Stimulated activated CD4-positive, alpha-beta T cell treated with anti-CD3 and anti-CD28 coated beads, Interleukin-12 subunit alpha, Interleukin-12 subunit beta, amount 100 ng/mL, for 48 hours (primary cell): ENCODE results near the gene BCL11A.

Experiments
- DNase-seq, 3 donors: peaks; one replicate each; pipeline ENCODE4 v3.0.0-alpha.2; 2020; ENCODE audit warnings: low read depth in 2 of 3, low spot score in 1 of 3

The BCL11A gene

DNA sequence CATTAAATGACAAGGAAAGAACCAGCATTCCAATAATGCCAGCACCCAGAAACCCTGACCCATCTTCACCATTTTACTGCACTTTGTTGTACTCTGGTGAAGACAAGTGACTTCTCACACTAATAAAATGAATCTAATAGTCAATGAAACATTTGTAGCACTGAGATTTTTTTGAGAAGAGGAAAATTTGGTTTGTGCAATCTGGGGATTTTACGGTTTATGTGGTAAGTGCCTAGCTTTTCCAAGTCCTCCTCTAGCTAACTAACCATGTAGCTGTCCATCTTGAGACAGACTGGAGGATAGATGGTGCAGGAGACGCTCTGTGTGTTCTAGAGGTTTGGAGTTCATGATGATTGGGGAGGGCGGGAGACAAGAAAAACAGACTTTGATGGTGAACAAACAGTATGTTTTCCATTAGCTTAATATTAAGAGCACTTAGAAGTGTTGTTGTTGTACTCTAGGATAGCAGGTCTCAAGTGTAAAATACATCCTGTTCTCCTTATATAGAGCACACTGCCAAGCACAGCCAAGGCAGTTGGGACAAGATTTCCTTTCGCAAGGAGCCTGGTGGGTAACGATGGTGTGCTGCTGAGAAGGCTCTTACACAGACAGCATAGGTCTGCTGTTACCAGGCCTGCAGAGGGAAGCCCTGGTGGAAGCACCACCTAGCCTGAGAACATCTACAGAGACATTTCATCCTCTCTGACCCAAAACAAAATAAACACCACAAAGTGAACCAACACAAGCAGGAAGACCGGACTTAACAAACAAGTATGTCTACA lies 83.7 kb downstream of the BCL11A start:
- DNase-seq = no peak

DNA sequence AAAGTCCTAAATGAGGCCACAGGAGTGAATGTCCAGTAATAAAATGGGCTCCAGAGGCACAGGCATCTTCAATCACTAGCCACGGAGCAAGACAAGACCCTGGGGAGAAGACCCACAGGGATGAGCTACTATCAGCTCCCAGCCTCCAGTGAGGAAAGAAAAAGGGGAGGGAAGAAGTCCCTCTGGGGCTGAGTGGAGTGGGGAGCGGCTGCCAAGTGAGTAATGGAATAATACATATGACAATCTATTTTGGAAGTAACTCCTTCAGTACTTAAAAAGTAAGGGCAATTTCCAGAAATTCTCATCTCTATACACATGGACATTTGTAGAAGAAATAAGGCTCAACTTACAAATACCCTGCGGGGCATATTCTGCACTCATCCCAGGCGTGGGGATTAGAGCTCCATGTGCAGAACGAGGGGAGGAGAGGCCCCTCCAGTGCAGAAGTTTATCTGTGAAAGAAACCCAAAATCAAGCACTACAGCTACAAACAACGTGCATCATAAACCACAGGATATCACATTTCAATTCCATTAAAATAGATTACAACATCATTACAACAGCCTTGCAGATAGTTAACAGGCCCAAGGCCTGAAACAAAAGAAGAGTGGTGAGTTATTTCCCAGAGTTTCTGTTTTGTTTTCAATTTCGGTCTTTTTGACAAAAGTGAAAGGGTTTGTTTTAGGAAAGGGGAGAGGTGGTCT lies 84.9 kb downstream of the BCL11A start:
- DNase-seq = no peak

DNA sequence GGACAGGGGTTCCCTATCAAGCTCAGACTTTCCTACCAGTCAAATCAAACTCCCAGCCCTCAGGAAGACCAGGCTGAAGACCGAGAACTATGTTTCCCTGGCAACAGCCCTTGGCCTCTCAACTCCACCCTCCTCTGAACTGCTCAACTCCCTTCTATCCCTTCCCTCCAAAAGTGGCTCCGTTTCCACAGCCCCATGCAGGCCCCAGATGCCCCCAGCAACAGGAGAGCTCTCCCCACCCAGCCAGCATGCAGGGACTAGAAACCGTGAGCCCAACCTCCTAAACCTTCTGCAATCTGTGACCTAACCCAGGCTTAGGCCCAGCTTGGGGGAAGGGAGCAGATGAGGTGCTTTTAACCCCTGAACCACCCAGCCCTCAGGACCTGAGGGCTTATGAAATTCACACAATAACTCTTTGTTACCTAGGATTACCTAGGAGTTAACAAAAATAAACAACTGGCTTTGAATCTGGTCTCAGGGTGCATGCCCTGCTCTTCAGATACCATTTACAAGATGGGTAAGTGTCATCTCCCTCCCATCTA lies 87.2 kb downstream of the BCL11A start:
- no peak for DNase-seq

DNA sequence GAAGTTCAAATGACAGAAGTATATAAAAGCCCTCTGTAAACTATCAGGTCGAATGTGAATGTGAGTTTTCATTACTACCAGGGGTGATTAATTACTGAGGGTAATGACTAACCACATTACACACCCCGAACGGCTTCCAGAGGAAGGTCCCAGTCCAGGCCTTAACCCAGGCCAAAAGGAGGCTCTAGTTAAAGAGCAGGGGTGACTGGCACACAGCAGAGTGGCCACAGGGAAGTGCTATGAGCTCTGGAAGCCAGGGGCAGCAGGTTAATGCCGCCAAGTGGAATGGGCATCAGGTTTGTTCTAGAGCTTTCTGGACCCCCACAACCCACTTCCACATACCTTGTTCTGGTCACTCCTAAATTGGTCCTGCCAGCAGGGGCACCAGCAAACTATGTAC lies 87.7 kb downstream of the BCL11A start:
- DNase-seq = no peak

DNA sequence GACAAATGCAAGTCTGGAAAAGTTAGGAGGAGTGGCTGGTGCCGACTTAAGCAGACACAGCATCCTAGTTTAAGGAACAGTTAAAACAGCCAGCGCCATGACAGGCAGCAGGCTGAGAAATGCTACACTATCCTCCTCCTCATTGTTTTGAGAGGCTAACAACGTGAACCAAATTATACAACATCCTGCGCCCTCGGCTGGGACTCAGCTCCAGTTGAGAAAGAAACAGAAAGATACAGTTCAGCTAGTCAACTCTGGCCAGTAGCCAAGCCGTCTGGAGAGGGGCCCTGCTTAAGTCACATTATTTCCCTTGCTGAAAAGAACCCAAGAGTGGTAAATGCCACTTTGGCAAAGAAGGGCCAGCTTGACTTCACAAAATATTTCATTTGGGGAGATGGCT lies 90.2 kb downstream of the BCL11A start:
- DNase-seq = no peak

DNA sequence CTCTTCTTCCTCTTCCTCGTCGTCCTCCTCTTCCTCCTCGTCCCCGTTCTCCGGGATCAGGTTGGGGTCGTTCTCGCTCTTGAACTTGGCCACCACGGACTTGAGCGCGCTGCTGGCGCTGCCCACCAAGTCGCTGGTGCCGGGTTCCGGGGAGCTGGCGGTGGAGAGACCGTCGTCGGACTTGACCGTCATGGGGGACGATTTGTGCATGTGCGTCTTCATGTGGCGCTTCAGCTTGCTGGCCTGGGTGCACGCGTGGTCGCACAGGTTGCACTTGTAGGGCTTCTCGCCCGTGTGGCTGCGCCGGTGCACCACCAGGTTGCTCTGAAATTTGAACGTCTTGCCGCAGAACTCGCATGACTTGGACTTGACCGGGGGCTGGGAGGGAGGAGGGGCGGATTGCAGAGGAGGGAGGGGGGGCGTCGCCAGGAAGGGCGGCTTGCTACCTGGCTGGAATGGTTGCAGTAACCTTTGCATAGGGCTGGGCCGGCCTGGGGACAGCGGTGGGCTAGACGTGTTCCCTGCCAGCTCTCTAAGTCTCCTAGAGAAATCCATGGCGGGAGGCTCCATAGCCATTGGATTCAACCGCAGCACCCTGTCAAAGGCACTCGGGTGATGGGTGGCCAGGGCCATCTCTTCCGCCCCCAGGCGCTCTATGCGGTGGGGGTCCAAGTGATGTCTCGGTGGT lies 91.9 kb downstream of the BCL11A start:
- no peak for DNase-seq

DNA sequence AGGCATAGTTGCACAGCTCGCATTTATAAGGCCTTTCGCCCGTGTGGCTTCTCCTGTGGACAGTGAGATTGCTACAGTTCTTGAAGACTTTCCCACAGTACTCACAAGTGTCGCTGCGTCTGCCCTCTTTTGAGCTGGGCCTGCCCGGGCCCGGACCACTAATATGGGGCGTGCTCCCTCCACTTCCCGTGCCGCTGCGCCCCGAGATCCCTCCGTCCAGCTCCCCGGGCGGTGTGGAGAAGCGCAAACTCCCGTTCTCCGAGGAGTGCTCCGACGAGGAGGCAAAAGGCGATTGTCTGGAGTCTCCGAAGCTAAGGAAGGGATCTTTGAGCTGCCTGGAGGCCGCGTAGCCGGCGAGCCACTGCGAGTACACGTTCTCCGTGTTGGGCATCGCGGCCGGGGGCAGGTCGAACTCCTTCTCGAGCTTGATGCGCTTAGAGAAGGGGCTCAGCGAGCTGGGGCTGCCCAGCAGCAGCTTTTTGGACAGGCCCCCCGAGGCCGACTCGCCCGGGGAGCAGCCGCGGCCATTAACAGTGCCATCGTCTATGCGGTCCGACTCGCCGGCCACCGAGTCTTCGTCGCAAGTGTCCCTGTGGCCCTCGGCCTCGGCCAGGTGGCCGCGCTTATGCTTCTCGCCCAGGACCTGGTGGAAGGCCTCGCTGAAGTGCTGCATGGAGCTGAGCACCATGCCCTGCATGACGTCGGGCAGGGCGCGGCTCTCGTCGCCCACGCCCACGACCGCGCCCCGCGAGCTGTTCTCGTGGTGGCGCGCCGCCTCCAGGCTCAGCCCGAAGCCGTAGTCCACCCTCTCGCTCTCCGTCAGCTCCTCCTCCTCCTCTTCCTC lies 92.7 kb downstream of the BCL11A start:
- no peak for DNase-seq

DNA sequence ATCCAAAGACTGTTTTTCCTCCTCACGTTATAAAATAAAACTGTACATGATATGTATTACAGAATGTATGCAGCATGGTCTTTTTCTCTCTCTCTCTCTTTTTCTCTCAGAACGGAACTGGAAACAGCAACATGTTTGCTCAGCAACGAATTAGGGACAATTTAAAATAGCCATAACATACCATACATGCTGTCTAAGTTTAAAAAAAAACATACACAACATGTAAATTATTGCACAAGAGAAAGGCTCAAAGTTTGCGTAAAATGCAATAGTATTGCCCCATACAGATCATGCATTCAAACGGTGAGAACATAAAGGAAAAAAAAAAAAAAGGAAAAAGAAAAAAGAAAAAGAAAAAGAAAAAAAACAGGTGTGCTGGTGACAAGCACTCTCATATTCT lies 93.6 kb downstream of the BCL11A start:
- DNase-seq = no peak

DNA sequence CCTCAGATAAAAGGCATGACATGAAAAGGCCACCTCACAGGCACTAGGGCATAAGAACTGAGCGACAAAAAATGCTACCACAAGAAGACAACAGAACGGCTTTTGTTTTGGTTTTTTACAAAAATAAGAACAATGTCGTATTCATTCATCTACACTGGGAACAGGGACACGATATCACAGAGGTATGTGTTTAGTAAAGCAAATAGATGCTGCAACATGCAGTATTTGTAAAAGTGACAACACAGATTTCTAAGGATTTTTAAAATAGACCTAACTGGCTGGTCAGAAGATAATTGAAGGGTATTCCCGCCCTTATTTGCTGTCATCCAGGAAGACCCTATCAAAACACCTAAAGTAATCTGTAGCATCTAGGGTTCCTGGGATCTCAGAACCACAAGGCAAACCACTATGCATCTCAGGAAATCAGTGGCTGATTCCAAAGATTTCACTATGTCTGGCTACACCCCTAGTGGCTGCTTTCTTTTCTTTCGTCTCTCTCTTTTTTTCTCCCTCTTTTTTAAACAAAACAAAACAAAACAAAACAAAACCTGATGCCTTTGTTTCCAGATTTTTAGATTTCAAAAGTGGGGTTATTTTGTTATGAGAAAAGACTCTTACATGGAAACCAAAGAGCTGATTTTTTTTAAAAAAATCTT lies 97.2 kb downstream of the BCL11A start:
- DNase-seq = no peak

DNA sequence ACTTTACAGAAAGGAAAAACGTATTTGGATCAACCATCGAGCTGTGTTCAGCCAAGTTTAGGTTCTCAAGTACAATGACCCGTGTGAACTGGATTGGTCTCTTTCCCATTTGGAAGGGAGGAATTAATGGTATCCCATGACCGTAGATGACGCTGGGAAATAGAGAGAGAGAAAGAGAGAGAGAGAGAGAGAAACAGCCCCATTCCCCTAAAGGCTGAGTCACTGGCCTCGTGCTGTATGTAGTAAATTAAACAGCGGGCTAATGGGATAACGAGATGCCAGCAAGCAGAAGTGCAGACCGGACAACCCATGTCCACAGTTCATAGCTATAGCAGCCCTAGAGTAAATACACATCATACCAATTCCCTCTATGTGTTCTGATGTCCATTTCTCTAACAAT lies 99.6 kb downstream of the BCL11A start:
- no peak for DNase-seq

DNA sequence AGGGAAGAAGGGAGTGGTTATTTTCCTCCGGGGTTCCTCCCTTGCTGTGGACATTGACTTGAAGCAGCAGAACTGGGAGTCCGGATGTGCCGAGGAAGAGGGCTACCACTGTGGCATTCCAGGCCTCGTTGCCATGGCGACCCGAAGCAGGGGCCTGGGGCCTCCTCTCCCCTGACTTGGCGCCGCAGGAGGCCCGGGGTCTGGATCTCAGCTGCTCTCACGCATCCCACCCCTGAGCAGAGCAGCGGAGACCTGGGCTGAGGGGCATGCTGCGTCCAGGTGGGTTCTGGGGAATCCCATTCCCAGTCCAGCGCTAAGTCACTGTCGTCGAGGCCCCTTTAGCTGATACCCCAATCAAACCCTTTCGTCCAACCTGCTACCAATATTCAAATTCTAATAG lies 100.2 kb downstream of the BCL11A start:
- no peak for DNase-seq

DNA sequence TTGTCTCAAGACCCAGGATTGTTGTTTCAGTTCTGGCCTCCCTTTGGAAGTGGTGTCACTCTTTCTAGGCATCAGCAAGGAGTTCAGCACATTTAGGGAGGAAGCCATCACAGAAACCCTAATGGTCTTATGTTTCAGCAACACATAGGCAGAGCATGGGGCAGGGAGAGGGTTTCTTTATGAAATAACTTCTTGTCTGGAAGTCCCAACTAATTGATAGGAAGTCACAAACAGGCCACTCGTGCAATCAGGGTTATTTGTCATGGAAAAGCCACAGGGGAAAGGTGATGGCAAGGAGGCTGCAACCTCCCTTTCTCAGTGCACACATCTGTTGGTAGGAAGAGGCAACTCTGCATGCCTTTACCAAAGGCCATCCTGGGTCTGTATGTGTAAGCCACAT lies 103.0 kb downstream of the BCL11A start:
- no peak for DNase-seq

DNA sequence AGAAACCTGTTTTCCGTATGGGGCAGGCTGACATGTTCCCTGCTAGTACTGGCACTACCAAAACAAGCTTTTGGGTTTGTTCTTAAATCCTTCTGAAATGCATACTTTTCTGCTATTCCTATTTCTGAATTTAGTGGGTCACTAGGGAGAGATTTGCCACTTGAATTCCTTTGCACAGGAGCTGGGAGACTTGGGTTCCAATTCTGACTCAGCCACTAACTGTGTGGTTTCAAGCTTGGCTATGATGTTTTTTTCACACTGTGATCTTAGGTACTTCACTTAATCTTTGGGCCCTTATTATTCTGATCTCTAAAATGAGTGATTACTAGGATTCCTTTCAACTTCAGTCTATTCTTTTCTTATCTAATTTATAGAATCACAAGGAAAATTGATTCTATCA lies 105.5 kb downstream of the BCL11A start:
- DNase-seq = no peak

DNA sequence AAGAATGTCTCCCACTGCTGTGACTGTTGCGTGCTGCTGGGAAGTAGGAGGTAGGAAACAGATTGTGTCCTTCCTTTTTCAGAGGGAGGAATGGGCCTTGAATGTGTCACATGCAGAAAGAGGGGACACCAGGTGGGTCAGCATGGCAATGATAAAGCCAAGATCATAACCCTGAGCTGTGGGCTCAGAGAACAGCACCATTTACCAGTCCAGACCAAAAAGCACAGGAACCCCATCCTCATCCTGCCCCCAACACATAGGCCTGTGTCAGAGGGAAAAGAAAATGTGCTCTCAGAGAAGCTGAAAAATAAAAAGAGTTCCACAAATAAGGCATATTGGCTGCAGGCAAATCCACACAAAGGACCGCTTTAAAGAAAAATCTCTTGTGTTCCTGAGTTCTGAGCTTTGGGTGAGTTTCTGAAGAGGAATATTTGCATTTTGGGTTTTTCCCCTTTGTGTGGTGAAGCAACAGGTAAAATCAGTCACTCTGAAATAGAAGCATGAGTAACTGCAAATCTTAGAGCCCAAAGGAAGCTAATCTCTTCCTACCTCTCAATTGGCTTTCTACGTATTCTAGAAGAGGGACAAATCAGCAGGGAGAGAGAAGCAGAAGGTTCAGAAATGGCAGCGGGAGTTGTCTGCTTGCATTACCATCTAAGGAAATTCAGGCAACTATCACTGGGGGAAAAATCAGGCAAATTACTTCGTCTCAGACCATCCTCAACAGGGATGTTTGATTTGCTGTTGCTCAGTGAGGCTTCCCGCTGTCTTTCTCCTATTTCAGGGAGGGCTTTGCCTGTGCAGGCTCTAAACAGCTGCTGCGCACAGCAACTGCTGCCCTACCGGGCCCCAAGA lies 106.8 kb downstream of the BCL11A start:
- DNase-seq = no peak

DNA sequence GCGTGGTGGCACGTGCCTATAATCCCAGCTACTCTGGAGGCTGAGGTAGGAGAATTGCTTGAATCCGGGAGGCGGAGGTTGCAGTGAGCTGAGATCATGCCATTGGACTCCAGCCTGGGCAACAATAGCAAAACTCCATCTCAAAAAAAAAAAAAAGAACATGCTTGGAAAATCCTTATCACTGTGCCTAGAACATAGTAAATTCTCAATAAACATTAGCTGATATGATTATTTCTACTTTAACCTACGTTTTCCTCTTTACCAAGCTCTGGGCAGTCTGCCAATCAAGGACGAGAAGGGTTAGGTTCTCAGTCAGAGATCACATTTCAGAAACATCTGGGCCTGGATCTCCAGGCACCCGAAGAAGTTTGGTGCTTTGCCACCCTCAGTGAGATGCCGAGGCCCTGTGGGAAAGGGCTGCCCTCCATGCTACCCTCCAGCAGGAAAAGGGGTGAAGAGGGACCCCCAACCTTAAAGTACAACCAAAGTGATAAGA lies 107.7 kb downstream of the BCL11A start:
- no peak for DNase-seq

DNA sequence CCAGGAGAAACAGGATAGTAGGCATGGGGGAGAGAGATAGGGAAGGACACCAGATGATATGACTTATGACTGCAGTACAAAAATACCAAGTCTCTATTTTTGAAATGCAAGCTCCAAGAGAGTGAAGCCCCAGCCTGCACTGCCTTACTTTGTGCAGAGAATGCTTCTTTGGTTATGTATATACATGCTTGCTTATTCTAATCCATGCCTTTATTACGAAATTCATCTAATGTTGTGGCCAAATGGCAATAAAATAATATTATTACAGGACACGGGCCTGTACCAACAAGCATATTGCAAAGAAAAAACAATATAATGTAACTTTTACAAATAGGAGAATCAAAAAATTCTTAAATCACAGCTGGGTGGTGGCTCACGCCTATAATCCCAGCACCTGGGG lies 110.8 kb downstream of the BCL11A start:
- no peak for DNase-seq

DNA sequence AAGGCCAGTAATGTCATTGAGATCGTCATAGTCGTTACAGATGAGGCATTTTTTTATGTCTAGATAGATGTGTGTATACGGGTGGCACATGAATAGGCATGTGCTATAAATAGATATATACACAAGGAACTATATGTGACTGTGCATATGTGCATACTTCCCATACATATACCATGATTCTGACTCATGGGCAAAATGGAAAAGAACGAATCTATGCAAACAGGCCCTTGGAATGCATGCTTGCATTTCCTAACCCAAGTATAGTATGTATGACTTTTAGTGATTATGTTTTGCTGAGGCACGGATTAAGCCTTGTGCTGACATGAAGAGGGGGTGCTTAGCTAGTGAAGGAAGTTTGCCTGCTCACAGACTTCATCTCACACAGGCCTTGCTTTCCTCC lies 111.7 kb downstream of the BCL11A start:
- no peak for DNase-seq

DNA sequence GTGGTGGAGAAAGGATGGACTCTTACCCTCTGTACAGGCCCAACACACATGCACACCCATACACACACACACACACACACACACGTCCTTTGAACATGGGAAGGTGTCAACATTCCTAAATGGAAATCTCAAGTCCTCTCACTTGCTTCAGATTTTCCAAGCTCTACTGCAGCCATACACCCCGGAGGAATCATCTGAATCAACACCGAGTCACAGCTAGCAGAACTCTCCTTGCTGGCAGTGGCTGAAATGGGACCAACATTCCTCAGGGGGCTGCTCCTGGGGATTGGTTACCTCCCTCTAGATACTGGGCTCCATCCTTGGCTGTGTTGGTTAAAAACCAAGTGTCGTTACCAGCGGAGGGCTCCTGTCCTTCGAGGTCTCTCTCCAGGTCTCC lies 112.7 kb downstream of the BCL11A start:
- DNase-seq = no peak

DNA sequence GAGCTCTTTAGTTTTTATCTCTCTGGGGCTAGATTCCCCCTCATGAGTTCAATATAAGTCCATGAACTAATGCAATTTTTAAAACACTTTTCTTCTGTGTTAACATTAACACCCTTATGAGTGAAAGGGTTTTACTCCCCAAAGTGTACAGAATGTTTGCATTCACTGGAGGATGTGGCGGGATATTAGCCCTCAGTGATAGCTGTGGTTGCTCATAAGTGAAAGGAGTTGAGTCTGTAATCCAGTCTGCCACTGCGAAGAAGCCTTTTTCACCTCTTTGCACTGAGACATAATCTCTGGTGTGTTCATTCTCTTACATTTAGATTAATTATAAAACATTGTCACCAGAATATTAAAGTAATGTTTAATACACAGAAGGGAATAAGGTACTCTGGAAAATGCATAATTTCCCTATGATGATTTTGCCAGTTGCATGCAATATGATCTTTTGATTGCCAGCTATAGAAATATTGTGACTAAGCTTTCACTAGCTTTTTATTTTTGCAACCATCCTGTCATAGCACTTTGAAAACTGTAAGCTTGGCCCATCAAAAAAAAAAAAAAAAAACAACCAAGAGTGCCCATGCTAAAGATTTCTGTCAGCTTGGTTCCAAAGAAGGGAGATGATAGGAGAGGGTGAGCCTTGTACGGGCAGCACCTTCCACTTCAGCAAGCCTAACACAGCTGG lies 113.2 kb downstream of the BCL11A start:
- no peak for DNase-seq
